ENCODE data around the gene FNDC3B. TPM values are rescaled to one million over a fixed set of nuclear protein-coding genes. Genes with fewer than 3 reads are reported as not detected.
"Not testable (repeated sequence)": the region's sequence is repeated elsewhere in the genome, so short reads cannot be mapped to it uniquely, and the experiment has no call there.

FNDC3B gene
- total RNA-seq, 2 donors from 2014 or later, result 17.6 to 17.9 TPM

DNA sequence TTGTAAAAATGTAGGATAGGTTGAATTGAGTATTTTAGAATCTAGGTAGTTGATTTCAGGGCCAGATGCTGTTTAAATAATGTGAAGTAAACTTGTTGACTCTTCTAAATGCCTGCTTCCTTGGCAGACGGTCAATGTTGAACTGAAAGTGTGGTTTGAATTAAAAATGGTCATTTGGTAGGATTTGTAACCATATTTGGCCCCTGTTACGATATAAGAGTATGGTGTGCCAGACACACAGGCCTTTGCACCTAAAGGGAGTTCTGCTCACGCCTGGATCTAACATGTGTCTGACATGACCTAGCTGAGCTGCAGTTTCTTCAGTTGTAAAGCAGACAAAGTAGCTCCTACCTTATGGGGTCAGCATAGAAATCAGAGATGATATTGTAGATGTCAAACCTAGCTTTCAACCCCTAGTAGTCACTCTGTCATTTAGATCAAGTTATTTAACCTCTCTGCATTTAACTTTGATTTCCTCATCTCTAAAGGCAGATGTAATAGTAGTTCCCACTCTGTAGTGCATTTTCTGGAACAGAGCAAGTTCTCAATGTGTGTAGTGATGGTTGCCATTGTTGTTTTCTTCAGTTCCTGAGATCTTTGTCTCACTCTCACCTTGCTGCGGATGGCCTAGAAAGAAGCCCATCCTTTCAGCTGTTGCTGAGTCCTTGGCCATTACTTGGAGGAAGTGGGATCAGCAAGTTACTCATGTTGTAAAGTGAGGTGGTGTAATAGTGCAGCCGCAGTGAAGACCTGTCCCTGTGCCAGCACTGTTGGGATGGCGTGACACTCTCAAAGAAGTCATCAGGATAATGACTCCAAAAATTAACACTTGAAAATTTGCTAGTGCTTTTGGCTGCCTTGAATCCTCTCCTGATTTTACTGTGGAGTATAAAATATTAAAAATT lies 318.7 kb downstream of the FNDC3B start:
- H3K27ac Mint-ChIP-seq, result no peak overlapping the region
- peaks cover 66% of the 10 kb centered on the region for H3K36me3 Mint-ChIP-seq (ENCODE audit: low read depth)
- no peak overlapping the region for H3K4me3 Mint-ChIP-seq
- no peak for ATAC-seq (replicated peaks)
- H3K27me3 Mint-ChIP-seq, result no peaks in the 10 kb centered on the region
- no peaks in the 10 kb centered on the region for H3K4me1 Mint-ChIP-seq
- H3K9me3 Mint-ChIP-seq, result no peaks in the 10 kb centered on the region

DNA sequence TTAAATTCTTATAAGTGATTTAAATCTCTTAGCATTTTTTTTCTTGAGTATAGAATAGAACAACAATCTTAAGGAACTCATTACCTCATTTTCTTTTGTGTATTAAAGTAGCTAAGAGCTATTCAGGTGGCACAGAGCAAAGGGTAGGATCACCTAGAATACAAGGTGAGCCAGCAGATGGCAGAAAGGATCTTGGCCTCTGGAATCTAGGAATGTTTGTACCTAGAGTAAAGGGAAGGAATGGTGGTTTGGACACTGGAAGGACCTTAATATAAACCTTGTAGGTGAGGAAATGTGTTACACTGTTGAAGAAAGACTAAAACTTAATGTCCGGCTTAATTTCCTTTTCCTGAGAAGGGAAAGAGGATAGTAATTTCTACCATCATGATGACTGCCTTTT lies 319.9 kb downstream of the FNDC3B start:
- Mint-ChIP-seq H3K27me3 (no peaks in the 10 kb centered on the region), H3K4me3 (no peak overlapping the region), H3K4me1 (no peaks in the 10 kb centered on the region), H3K9me3 (no peaks in the 10 kb centered on the region), H3K27ac (no peak overlapping the region), H3K36me3 (ENCODE audit: low read depth) (peaks cover 67% of the 10 kb centered on the region)
- ATAC-seq (replicated peaks), result no peak

DNA sequence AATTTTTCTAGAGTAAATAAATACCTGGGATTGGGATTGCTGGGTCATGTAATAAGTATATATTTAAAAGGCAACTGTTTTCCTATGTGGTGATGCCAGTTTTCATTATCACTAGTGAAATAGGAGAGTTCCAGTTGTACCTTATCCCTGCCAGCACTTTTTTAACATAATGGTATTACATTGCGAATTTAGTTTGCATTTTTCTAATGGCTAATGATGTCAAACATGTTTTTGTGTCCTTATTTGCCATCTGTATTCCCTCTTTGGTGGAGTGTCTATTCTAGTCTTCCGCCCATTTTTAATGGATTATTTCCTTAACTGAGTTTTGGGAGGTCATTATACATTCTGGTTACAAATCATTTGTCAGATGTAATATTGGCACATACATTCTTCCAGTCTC lies 320.6 kb downstream of the FNDC3B start:
- Mint-ChIP-seq H3K4me1 (no peaks in the 10 kb centered on the region), H3K27ac (no peak overlapping the region), H3K27me3 (no peaks in the 10 kb centered on the region), H3K4me3 (no peak overlapping the region), H3K36me3 (ENCODE audit: low read depth) (peaks cover 69% of the 10 kb centered on the region), H3K9me3 (no peaks in the 10 kb centered on the region)
- no peak for ATAC-seq (replicated peaks)

DNA sequence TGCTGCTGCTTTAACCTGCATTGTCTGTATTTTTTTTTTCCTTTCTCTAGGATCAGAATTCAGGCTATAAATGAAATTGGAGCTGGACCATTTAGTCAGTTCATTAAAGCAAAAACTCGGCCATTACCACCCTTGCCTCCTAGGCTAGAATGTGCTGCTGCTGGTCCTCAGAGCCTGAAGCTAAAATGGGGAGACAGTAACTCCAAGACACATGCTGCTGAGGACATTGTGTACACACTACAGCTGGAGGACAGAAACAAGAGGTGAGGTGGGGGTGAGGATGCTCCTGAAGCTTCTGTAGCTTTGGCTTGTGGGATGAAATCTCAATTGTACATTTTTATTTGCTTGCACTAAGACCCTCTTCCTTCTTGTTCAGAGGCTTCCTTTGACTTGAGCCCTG lies 323.2 kb downstream of the FNDC3B start:
- no peak for ATAC-seq (replicated peaks)
- H3K27me3 Mint-ChIP-seq, result no peaks in the 10 kb centered on the region
- H3K4me3 Mint-ChIP-seq, result no peak overlapping the region
- peaks cover 61% of the 10 kb centered on the region for H3K36me3 Mint-ChIP-seq (ENCODE audit: low read depth)
- no peak overlapping the region for H3K27ac Mint-ChIP-seq
- H3K4me1 Mint-ChIP-seq, result no peaks in the 10 kb centered on the region
- no peaks in the 10 kb centered on the region for H3K9me3 Mint-ChIP-seq

DNA sequence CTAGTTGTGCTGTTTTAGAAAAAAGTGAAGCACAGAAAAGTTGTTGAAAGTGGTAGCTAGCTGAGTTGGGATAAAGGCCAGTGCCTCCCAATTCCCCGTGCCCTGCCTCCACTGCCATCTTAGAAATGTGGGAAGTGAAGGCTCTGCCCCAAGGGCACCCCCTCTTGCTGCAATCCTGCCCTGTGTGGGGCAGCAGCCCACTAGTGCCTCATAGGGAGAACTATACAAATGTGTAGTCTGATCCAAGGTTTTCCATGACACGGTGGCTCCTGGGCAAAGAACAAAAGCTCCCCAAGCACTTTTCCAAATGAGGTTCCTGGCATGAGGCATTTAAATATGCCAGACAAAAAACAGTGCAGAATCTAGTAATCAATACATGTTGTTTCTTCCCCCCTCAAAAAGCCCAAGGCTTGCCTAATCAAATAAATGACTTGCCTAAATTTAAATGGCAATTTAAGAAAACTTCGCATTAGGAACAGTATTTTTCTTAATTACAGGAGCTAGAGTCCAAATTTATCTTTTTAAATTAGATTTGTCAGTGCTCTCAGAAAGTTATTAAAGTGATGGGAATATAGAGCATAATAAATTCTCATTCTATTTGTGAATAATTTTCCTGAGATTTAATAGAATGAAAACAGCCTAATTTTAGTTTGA lies 325.1 kb downstream of the FNDC3B start:
- no peak overlapping the region for H3K27ac Mint-ChIP-seq
- no peak for ATAC-seq (replicated peaks)
- no peaks in the 10 kb centered on the region for H3K27me3 Mint-ChIP-seq
- peaks cover 63% of the 10 kb centered on the region for H3K36me3 Mint-ChIP-seq (ENCODE audit: low read depth)
- no peaks in the 10 kb centered on the region for H3K4me1 Mint-ChIP-seq
- no peaks in the 10 kb centered on the region for H3K9me3 Mint-ChIP-seq
- H3K4me3 Mint-ChIP-seq, result no peak overlapping the region

DNA sequence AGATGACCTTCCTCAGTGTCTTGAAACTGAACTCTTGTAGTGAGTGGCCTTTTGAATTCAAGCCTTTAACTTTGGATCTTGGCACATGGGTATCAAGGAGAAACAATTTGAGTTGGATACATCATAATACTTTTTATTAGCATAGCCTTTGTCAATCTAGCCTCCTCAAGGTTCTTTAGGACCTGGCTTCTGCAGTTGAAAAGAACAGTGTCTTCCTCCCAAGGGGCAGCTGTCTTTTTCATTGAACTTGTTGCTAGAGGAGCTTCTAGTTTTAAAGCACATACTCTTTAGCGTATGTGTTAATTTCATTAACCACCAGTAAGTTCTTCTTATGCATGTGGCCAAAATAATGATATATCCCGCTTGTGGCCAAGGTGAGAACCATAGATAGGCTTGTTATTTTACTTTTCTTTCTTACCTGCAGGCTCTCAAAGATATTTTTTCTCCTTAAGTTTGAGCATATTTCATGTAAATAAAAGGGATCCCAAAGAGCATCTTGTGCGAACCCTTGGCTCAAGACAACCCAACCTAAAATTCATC lies 325.7 kb downstream of the FNDC3B start:
- Mint-ChIP-seq H3K4me3 (no peak overlapping the region), H3K27me3 (no peaks in the 10 kb centered on the region), H3K4me1 (no peaks in the 10 kb centered on the region), H3K36me3 (ENCODE audit: low read depth) (peaks cover 68% of the 10 kb centered on the region), H3K27ac (no peak overlapping the region), H3K9me3 (no peaks in the 10 kb centered on the region)
- ATAC-seq (replicated peaks), result no peak

DNA sequence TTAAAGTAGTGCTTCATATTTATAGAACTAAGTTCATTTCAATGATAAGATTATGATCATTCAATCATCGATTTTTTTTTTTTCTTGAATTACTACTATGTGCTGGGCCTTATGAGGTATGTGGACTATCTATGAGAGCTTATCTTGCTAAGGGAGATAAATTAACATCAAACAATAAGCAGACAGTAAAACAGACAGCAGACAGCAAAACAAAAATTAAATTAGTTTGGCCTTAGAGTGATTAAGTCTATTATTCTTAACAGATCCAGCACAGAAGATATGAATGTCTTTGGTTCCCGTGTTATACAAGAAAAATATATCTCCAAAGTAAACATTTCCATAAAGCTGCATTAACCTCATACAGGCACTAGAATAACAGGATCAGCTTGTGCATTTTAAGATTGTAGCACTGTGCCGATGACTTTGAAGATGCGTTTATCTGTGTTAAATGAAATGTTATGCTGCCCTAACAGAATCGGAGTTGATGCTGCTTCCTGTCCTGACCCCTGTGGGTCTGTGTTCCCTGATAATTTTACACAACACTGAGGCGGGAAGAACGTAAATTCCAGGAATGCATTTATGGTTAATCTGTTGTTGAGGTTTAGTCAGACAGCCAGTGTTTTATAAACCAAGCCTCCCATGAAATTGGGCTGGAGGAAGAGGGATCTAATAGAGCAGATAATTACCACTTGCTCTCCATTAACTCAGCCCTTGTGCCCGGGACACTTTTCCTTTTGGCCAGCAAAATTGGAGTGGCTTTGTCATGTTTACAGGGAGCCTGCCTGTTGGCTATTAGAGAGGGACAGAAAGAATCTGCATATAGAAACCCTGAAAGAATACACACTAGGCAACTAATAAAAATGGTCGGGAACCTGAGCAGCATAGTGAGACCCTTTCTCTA lies 328.1 kb downstream of the FNDC3B start:
- H3K4me3 Mint-ChIP-seq, result no peak overlapping the region
- no peaks in the 10 kb centered on the region for H3K4me1 Mint-ChIP-seq
- H3K27me3 Mint-ChIP-seq, result no peaks in the 10 kb centered on the region
- ATAC-seq (replicated peaks), result no peak
- no peak overlapping the region for H3K27ac Mint-ChIP-seq
- H3K36me3 Mint-ChIP-seq (ENCODE audit: low read depth), result peaks cover 62% of the 10 kb centered on the region
- no peaks in the 10 kb centered on the region for H3K9me3 Mint-ChIP-seq

DNA sequence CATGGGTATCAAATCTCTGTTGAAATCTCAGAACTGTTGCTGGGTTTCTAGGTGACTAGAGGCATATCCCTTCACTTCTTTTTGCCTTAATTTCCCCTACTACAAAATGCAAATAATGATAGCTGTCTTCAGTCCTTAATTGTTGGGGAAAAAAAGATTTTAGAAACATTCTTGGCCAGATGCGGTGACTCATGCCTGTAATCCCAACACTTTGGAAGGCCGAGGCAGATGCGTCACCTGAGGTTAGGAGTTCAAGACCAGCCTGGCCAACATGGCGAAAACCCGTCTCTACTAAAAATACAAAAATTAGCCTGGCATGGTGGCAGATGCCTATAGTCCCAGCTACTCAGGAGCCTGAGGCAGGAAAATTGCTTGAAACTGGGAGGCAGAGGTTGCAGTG lies 329.2 kb downstream of the FNDC3B start:
- not testable (repeated sequence) for H3K9me3 Mint-ChIP-seq; H3K4me1 Mint-ChIP-seq; H3K4me3 Mint-ChIP-seq; H3K27ac Mint-ChIP-seq; H3K27me3 Mint-ChIP-seq; ATAC-seq (replicated peaks)
- peaks cover 54% of the 10 kb centered on the region for H3K36me3 Mint-ChIP-seq (ENCODE audit: low read depth)

DNA sequence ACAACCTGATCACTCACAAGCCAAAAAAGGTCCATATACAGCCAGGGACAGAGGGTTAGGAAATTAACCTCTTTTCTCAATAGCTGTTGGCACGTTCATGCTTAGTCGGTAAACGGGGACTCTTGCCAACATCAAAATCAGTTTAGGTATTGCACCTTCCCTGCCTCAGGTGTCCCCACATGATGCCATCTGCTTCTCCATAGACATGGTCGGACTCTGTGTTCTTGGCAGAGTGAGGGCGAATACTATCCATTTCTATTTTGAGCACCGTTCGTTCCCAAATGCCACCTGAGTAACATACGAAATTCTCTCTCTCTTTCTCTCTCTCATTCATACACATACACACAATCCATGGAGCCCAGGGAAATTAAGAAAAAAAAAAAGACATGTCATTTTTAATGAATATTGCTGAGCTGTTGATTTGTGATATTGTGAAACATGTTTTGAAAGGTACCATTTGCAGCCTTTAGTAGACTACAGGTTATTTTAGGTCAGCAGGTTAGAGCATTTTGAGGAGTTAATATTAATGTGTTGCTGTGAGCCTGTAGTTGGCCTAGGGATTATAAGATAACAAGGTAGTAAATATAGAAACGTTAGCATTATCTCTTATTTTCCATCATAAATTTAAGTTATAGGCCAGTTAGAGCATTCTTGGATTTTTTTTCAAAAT lies 330.3 kb downstream of the FNDC3B start:
- no peak overlapping the region for H3K27ac Mint-ChIP-seq
- H3K4me3 Mint-ChIP-seq, result no peak overlapping the region
- no peaks in the 10 kb centered on the region for H3K4me1 Mint-ChIP-seq
- H3K36me3 Mint-ChIP-seq (ENCODE audit: low read depth), result peaks cover 44% of the 10 kb centered on the region
- H3K9me3 Mint-ChIP-seq, result no peaks in the 10 kb centered on the region
- ATAC-seq (replicated peaks), result no peak
- no peaks in the 10 kb centered on the region for H3K27me3 Mint-ChIP-seq

DNA sequence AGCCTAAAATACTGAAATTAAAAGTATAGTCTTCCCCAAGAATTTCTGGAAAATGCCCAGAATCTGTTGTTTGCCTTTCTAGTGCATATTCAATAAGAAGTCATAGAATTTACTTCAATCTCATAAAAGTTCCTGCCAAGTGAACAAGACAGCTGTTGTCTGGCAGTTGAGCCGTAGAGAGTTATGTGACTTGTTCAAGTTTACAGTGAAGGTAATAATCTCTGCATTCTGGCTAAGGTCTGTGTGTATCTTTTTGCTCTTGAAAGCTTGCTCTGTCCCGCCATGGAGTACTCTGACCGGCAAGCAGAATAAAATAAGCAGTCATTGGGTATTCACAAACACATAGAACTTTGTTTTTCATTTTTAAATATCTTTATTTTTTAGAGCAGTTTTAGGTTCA lies 331.0 kb downstream of the FNDC3B start:
- no peak overlapping the region for H3K4me3 Mint-ChIP-seq

DNA sequence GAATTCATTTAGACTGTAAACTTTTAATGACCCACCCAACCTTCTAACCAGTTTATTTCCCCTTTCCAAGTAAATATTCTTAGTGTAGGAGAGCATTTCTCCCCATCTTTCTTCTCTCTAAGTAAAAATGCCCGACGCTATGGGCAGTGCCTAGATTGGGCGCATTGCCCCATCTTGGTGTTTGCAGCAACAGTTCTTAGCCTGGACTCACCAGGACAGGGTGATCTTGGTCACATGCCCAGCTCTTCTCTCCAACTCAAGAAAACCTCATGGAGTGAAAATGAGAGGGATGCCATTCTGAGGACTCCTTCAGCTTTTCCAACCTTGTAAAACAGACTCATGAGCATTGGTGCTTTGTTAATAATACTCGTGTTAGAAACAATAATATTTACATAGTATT lies 332.2 kb downstream of the FNDC3B start:
- Mint-ChIP-seq H3K27me3 (no peaks in the 10 kb centered on the region), H3K9me3 (no peaks in the 10 kb centered on the region), H3K36me3 (ENCODE audit: low read depth) (peaks cover 55% of the 10 kb centered on the region), H3K4me1 (no peaks in the 10 kb centered on the region), H3K27ac (no peak overlapping the region), H3K4me3 (no peak overlapping the region)
- ATAC-seq (replicated peaks), result no peak

More for the DNA sequence above, 331.0 kb downstream of the FNDC3B start:
- no peak for ATAC-seq (replicated peaks)
- Mint-ChIP-seq H3K36me3 (ENCODE audit: low read depth) (peaks cover 44% of the 10 kb centered on the region), H3K9me3 (no peaks in the 10 kb centered on the region), H3K27me3 (no peaks in the 10 kb centered on the region), H3K27ac (no peak overlapping the region), H3K4me1 (no peaks in the 10 kb centered on the region)

DNA sequence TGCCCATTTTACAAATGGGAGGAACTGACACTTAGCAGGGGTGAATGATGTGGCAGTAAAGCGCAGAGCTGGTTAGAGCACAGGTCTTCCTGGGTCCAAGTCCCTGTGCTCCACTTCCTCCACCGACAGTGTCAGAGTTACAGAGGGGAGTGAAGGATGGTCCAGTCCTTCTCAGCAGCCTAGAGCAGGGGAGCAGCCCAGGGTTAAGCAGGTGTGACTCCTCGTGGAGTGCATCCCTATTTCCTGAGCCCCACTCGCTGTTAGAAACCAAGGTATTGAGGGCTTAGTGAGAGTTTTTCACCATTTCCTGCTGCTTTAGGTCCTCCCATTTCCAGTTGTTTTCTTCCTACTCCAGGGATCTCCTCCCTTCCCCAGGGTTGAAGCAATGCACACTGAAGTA lies 333.5 kb downstream of the FNDC3B start:
- no peaks in the 10 kb centered on the region for H3K9me3 Mint-ChIP-seq
- no peaks in the 10 kb centered on the region for H3K4me1 Mint-ChIP-seq
- no peak overlapping the region for H3K4me3 Mint-ChIP-seq
- H3K27ac Mint-ChIP-seq, result no peak overlapping the region
- no peak for ATAC-seq (replicated peaks)
- no peaks in the 10 kb centered on the region for H3K27me3 Mint-ChIP-seq
- peaks cover 62% of the 10 kb centered on the region for H3K36me3 Mint-ChIP-seq (ENCODE audit: low read depth)

DNA sequence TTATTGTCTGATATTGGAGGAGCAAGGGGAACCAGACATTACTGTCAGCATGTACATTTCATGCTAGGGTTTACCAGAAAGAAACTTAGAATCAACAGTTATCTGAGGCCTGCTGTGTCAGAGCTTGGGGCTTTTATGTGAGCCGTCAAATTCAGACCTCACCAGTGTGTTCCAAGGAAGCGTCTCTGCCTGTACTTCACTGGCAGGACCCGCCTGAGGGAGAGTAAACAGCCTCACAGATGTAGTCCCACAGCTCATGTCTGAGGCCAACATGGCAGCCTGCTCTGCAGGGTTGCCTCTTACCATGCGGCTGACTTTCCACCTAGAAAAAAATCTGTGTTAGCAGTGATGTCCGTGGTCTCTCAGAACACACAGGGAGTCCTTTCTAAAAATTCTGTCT lies 334.5 kb downstream of the FNDC3B start:
- ATAC-seq (replicated peaks), result no peak
- Mint-ChIP-seq H3K27ac (no peak overlapping the region), H3K27me3 (no peaks in the 10 kb centered on the region), H3K36me3 (ENCODE audit: low read depth) (peaks cover 69% of the 10 kb centered on the region), H3K4me3 (no peak overlapping the region), H3K9me3 (no peaks in the 10 kb centered on the region), H3K4me1 (no peaks in the 10 kb centered on the region)
